ENCODE results near the gene FANCC. TPM values are rescaled to one million over a fixed set of nuclear protein-coding genes. Genes with fewer than 3 reads are reported as not detected.

Gene FANCC
- total and polyA plus RNA-seq, 2 of the 13 experiments (the other 11 are each of a cell fraction or from before 2014, with no cell fraction given): 7.4 to 8.6 TPM

DNA sequence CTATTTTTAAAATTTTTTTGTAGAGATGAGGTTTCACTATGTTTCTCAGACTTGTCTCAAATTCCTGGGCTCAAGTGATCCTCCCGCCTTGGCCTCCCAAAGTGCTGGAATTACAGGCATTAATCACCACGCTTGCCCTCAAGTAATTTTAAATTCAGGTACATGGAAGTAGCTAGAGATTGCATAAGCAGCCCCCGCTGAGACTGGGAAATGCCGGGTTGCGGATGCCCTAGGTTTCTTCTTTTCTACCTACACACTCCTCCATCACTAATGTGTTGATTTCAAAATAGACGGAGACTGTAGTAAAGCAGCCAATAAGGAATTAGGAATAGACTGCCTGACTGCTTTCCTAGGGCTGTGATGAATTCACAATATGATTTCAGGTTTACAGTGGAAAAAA, 202.4 kb downstream of the FANCC start:
- ChIA-PET CTCF (ENCODE audit: low intra/inter-chr PET ratio, low total read pairs) (no interaction called here), POLR2A (no interaction called here)
- DNase-seq (ENCODE audit: low spot score) (no peak), ATAC-seq (no peak), FAIRE-seq (no peak)
- H2AFZ ChIP-seq (ENCODE audit: low read length): no peak overlapping the region
- TF ChIP-seq POLR2A (IDR thresholded peaks at IDR 0.05; ENCODE audit: insufficient read depth in 1 of 2, low read depth in 2 of 2, low read length in 2 of 2) (no peak), SIN3B (IDR thresholded peaks at IDR 0.05; ENCODE audit: low read length) (no peak), MTF1 (CRISPR knock-in tag; IDR thresholded peaks at IDR 0.05) (no peak), TRIM24 (CRISPR knock-in tag; IDR thresholded peaks at IDR 0.05) (no peak), STAG1 (CRISPR knock-in tag; IDR thresholded peaks at IDR 0.05) (no peak), NRL (CRISPR knock-in tag; IDR thresholded peaks at IDR 0.05; ENCODE audit: borderline replicate concordance) (no peak), PATZ1 (CRISPR knock-in tag; IDR thresholded peaks at IDR 0.05) (no peak), ZNF256 (CRISPR knock-in tag; conservative IDR thresholded peaks at IDR 0.05) (no peak), HDAC1 (CRISPR knock-in tag; IDR thresholded peaks at IDR 0.05) (no peak), ESRRA (CRISPR knock-in tag; IDR thresholded peaks at IDR 0.05; ENCODE audit: low read depth) (no peak), ZNF234 (CRISPR knock-in tag; conservative IDR thresholded peaks at IDR 0.05) (no peak)
- TF ChIP-seq, protein P1, sequence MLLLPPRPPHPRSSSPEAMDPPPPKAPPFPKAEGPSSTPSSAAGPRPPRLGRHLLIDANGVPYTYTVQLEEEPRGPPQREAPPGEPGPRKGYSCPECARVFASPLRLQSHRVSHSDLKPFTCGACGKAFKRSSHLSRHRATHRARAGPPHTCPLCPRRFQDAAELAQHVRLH (CRISPR knock-in tag; IDR thresholded peaks at IDR 0.05; ENCODE audit: borderline replicate concordance, low read depth): no peak
- no peak overlapping the region for H3K4me2 ChIP-seq (ENCODE audit: low read depth, low read length)
- no peaks in the 10 kb centered on the region for H4K20me1 ChIP-seq (ENCODE audit: insufficient read depth, low read length)
- H3K9ac ChIP-seq (ENCODE audit: insufficient read depth, low read depth, low read length): no peak overlapping the region
- BruUV-seq (replicated peaks): no TSS peak
- peaks cover 3 to 8% of the 10 kb centered on the region in 2 experiments; a peak in 3 of 5 replicates for H3K36me3 ChIP-seq (replicated peaks in 1 of 2; ENCODE audit: control insufficient read depth in 1 of 2, insufficient read depth in 2 of 2, low read length in 2 of 2)
- H3K9me3 ChIP-seq (ENCODE audit: low read length): no peaks in the 10 kb centered on the region
- H3K79me2 ChIP-seq (ENCODE audit: insufficient read depth, low read length): no peaks in the 10 kb centered on the region
- in situ Hi-C loops (cut with HindIII; ENCODE audit: extremely low pct_ligation_motif_present, low pct_unique_long_range_greater_than_20kb) (no loop called here), intact Hi-C loops (cut with micrococcal nuclease; ENCODE audit: unreplicated experiment) (no loop called here)
- no peaks in the 10 kb centered on the region for H3K4me1 ChIP-seq (ENCODE audit: insufficient read depth, low read length)
- H3K4me3 ChIP-seq (replicated peaks in 1 of 3; ENCODE audit: insufficient read depth in 1 of 3, low read depth in 2 of 3, low read length in 3 of 3): no peak overlapping the region
- 96% methylated on average over 6 of the region's 6 CpGs for WGBS (ENCODE audit: low lambda C conversion rate)
- H3K27me3 ChIP-seq (ENCODE audit: control insufficient read depth in 1 of 2, insufficient read depth in 2 of 2, low read length in 2 of 2): no peaks in the 10 kb centered on the region
- no peak overlapping the region for H3K27ac ChIP-seq (ENCODE audit: extremely low read length, insufficient read depth, low read length)
